Hepatocyte (in vitro differentiated cells): ENCODE results near the gene CYREN.

Source experiments
- EZH2 ChIP-seq: fragments of 200-600 bp; sonication (generic); IDR thresholded peaks from 2 replicates; pipeline ENCODE4 v1.6.1; 2016; ENCODE audit warnings: antibody characterized with exemption, mild to moderate bottlenecking, borderline replicate concordance
- TF ChIP-seq, protein P1 (sequence below): fragments of 200-600 bp; sonication (generic); IDR thresholded peaks from 2 replicates; pipeline ENCODE4 v1.5.1; 2016; ENCODE audit warnings: antibody characterized with exemption, mild to moderate bottlenecking; ENCODE audit not compliant: poor library complexity

DNA sequence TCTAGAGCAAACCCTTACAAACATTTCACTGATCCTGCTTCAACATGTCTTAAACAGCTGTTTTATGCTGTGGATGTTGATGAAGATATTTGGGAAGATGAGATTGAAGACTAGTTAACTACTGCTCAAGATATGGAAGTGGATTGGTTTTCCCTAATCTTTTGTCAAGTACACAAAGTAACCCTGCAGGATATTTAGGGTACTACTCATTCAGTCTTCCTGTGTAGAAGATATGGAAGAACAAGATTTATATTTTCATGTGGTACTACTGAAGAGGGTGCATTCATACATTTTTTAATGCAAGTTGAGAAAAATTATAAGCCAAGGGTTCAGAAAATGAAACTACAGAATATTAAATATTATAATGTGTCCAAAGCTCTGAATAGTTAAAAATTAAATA is 40.9 kb downstream of the CYREN start:
- TF ChIP-seq, protein P1, sequence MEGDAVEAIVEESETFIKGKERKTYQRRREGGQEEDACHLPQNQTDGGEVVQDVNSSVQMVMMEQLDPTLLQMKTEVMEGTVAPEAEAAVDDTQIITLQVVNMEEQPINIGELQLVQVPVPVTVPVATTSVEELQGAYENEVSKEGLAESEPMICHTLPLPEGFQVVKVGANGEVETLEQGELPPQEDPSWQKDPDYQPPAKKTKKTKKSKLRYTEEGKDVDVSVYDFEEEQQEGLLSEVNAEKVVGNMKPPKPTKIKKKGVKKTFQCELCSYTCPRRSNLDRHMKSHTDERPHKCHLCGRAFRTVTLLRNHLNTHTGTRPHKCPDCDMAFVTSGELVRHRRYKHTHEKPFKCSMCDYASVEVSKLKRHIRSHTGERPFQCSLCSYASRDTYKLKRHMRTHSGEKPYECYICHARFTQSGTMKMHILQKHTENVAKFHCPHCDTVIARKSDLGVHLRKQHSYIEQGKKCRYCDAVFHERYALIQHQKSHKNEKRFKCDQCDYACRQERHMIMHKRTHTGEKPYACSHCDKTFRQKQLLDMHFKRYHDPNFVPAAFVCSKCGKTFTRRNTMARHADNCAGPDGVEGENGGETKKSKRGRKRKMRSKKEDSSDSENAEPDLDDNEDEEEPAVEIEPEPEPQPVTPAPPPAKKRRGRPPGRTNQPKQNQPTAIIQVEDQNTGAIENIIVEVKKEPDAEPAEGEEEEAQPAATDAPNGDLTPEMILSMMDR: no peak
- no peak for TF ChIP-seq EZH2
